GM21737 (cell line): Measurements from ENCODE around the gene TANK.
"Not testable (repeated sequence)": the region's sequence is repeated elsewhere in the genome, so short reads cannot be mapped to it uniquely, and the experiment has no call there.

Source experiments
- ATAC-seq: cut with Tn5 transposase; IDR thresholded peaks from one replicate; pipeline ENCODE4 v1.9.1; 2021; ENCODE audit warnings: mild to moderate bottlenecking, moderate library complexity; ENCODE audit not compliant: unreplicated experiment

TANK gene

GRCh38 chr2:161160226-161161073 lies at the start of gene TANK:
Gene TANK (plus strand): TSS chr2:161160428. CDS start chr2:161179663, 19,235 bp downstream.
- peak; percentile 88 for ATAC-seq

- ATAC-seq, result no peak
Observed at GRCh38 chr2:161111531-161111930, 48.7 kb upstream of the TANK start.

GRCh38 chr2:161112908-161113307 lies 47.3 kb upstream of the TANK start:
- no peak for ATAC-seq

GRCh38 chr2:161113693-161114575 lies 46.3 kb upstream of the TANK start:
- no peak for ATAC-seq

GRCh38 chr2:161115205-161115604 lies 45.0 kb upstream of the TANK start:
- ATAC-seq, result no peak

- no peak for ATAC-seq
Observed at GRCh38 chr2:161115605-161116380, 44.4 kb upstream of the TANK start.

- ATAC-seq, result no peak
Observed at GRCh38 chr2:161116509-161116908, 43.7 kb upstream of the TANK start.

- no peak for ATAC-seq
Observed at GRCh38 chr2:161117506-161117905, 42.7 kb upstream of the TANK start.

GRCh38 chr2:161118722-161119121 lies 41.5 kb upstream of the TANK start:
- peak; percentile 46 for ATAC-seq

- ATAC-seq, result no peak
Observed at GRCh38 chr2:161119483-161119882, 40.7 kb upstream of the TANK start.

- ATAC-seq, result no peak
Observed at GRCh38 chr2:161120775-161121174, 39.5 kb upstream of the TANK start.

- ATAC-seq, result no peak
Observed at GRCh38 chr2:161121622-161122021, 38.6 kb upstream of the TANK start.

- ATAC-seq, result no peak
Observed at GRCh38 chr2:161122772-161123530, 37.3 kb upstream of the TANK start.

- ATAC-seq, result no peak
Observed at GRCh38 chr2:161123531-161124030, 36.6 kb upstream of the TANK start.

- ATAC-seq, result peak; percentile 60
Observed at GRCh38 chr2:161124201-161124600, 36.0 kb upstream of the TANK start.

GRCh38 chr2:161128885-161129284 lies 31.3 kb upstream of the TANK start:
- ATAC-seq, result no peak

GRCh38 chr2:161130354-161130753 lies 29.9 kb upstream of the TANK start:
- ATAC-seq, result no peak

- ATAC-seq, result no peak
Observed at GRCh38 chr2:161131074-161131680, 29.1 kb upstream of the TANK start.

GRCh38 chr2:161131804-161132203 lies 28.4 kb upstream of the TANK start:
- no peak for ATAC-seq

GRCh38 chr2:161132384-161132783 lies 27.8 kb upstream of the TANK start:
- ATAC-seq, result not testable (repeated sequence)
